Measurements from ENCODE around the gene FHIT.

FHIT gene

DNA sequence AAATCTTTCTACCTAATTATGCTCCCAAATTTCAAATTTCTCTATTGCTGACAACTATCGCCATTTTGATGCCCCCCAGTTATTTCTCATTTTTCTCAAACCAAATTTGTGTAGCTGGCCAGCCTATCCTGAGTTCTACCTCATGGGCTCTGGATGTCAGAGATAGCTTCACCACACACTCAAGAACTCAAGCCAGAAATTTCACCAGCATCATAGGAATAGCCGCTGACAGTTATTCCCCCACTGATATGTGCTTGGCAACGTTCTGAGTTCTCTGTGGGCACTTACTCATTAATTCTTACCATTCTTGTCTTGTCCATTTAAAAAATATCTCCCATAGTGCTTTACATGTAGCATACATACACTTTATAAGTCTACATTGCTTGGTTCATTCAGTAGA lies 264.7 kb downstream of the FHIT start:
- TF ChIP-seq, protein P1, sequence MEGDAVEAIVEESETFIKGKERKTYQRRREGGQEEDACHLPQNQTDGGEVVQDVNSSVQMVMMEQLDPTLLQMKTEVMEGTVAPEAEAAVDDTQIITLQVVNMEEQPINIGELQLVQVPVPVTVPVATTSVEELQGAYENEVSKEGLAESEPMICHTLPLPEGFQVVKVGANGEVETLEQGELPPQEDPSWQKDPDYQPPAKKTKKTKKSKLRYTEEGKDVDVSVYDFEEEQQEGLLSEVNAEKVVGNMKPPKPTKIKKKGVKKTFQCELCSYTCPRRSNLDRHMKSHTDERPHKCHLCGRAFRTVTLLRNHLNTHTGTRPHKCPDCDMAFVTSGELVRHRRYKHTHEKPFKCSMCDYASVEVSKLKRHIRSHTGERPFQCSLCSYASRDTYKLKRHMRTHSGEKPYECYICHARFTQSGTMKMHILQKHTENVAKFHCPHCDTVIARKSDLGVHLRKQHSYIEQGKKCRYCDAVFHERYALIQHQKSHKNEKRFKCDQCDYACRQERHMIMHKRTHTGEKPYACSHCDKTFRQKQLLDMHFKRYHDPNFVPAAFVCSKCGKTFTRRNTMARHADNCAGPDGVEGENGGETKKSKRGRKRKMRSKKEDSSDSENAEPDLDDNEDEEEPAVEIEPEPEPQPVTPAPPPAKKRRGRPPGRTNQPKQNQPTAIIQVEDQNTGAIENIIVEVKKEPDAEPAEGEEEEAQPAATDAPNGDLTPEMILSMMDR (IDR thresholded peaks at IDR 0.05; ENCODE audit: low read depth, low read length) = no peak
- H3K4me3 ChIP-seq (ENCODE audit: low read depth, low read length) = no peak overlapping the region

DNA sequence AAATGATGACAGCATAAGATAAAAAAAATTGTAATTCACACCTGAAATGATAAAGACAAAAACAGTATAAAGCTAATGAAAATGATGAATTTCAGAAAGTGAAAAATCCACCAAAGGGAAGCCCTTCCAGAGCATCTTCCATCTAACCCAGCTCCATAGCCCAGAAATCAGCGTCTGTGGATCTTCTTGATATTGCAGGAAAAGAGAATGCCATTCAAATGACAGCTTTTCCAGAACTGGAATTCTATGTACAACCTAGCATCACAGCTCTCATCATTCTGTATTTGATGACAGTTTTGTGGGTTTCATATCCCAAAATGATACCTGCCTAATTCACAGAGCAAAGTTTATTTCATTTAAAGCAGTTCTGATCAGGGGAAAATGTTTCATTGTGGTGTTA lies 267.3 kb downstream of the FHIT start:
- no peak overlapping the region for H3K4me3 ChIP-seq (ENCODE audit: low read depth, low read length)
- TF ChIP-seq, protein P1 (IDR thresholded peaks at IDR 0.05; ENCODE audit: low read depth, low read length) = no peak

DNA sequence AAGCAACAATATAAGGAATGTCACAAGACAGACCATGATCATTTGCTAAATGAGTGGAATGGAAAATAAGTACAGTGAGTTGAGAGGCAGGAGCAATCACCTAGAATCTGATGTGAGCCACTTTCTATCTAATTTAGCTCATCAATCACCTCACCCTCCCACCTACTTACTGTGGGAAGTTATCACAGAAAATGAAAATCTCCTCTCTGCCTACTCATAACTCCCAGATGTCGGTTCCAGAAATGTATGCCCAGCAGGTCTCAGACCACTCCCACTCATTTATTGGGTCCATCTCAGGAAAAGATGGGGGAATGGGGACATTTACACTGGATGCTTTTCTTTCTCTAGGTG lies 270.9 kb downstream of the FHIT start:
- TF ChIP-seq, protein P1 (IDR thresholded peaks at IDR 0.05; ENCODE audit: low read depth, low read length) = no peak
- H3K4me3 ChIP-seq (ENCODE audit: low read depth, low read length) = no peak overlapping the region

DNA sequence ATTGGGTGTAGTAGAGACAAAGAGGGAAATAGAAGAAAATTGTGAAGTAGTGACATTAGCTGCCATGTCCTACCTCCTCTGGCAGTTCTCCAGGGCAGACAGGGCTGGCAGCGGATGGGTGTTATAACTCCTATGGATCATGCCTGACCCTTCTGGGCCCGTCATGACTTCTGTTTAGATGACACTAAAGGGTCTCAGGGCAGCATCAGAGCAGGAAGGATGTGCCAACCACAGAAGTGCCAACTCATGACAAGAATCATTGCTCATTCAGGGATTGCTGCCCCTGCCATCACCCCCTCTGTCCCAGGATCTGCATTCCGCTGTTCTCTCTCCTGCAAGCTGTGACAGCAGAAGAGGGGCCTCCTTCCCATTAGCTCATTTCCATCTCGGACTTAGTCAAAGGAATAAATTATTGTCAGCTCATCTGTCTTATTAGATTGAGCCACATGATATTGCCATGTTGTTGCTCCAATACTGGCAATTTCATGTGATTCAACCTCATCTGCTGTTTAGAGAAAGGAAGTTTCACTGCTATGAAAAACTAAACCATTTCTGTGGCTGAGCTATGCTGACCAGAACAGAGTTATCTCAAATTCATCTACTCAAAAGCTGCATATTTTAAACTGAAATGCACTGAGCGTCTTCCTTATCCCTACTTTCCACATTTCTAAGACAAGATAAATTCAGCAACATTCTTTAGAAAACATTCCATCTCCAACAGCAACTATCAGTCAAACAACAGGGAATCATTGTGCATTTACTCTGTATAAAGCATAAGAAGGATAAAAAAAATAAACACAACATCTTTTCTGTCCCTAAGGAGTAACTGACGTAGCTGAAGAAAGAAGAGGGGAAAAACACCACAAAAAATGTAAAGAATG lies 271.6 kb downstream of the FHIT start:
- H3K4me3 ChIP-seq (ENCODE audit: low read depth, low read length) = no peak overlapping the region
- TF ChIP-seq, protein P1 (IDR thresholded peaks at IDR 0.05; ENCODE audit: low read depth, low read length) = no peak

DNA sequence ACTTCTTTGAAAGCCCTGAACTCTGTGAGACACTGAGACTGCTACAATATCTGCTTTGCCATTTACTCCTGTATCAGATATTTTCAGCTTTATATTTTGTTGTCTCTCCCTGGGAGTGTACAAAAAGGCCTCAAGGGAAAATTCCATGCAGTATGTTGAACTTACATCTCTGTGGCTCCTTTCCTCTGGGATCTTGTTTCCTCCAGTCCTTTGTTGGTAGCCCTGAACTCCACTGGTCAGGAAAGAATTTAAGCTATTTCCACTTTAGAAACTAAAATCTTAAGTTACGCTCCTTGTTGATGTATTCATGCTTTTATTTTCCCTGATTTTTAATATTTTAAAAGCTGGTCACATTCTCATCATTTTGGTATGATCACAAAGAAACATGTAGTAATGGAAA lies 277.9 kb downstream of the FHIT start:
- H3K4me3 ChIP-seq (ENCODE audit: low read depth, low read length) = no peak overlapping the region
- TF ChIP-seq, protein P1 (IDR thresholded peaks at IDR 0.05; ENCODE audit: low read depth, low read length) = no peak

DNA sequence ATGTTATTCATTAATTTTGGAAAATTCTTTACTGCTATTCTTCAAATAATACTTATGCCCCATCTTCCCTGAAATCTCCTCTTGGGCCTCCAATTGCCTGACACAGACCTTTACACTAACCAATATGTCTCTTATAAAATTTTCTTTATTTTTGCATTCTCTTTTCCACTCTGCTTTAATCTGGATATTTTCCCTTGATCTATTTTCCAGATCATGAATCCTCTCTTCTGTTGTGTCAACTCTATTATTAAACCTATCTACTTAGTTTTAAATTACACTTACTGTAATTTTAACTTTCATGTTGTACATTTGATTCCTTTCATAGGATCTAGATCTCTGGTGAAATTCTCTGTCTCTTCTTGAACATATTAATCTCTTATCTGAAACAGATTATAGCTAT lies 278.7 kb downstream of the FHIT start:
- TF ChIP-seq, protein P1 (IDR thresholded peaks at IDR 0.05; ENCODE audit: low read depth, low read length) = no peak
- H3K4me3 ChIP-seq (ENCODE audit: low read depth, low read length) = no peak overlapping the region

DNA sequence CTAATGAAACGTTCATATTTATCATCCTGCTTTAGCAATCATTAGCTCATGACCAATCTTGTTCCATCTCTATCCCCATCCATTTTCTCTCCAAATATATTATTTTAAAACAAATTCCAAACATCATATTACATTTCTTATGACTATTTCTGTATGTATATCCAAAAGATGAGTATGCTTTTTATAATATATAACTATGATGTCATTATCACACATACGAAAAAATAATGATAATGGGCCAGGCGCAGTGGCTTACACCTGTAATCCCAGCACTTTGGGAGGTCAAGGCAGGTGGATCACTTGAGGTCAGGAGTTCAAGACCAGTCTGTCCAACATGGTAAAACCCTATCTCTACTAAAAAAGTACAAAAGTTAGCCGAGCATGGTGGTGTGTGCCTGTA lies 280.4 kb downstream of the FHIT start:
- H3K4me3 ChIP-seq (ENCODE audit: low read depth, low read length) = no peak overlapping the region
- TF ChIP-seq, protein P1 (IDR thresholded peaks at IDR 0.05; ENCODE audit: low read depth, low read length) = no peak
